NCI-H128 (cell line): ENCODE data around the gene AFAP1L2.

Source experiments
- DNase-seq: peaks from one replicate; lab custom pipeline; 2025; ENCODE audit not compliant: unreplicated experiment; lab: John Stamatoyannopoulos, UW

The AFAP1L2 gene

DNA sequence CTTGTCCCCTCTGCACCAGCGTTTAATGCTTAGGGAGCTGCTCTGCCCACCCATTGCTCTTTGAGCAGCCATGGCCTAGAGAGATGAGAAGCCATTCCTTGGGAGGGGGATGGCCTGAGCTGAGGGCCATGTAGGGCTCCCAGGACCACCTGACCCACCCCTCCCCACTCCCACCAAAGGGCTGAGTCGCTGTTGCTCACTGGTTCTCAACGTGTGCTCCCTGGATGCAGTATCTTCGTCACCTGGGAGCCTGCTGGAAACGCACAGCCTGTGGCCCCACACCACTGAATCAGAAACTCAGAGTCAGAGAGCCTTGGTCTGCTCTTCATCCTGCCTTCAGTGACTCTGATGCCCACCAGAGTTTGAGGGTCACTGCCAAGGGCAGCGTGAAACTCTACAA lies 128.2 kb downstream of the AFAP1L2 start:
- DNase-seq = no peak

GRCh38 chr10:114274616-114275453 lies 129.5 kb downstream of the AFAP1L2 start:
- no peak for DNase-seq

DNA sequence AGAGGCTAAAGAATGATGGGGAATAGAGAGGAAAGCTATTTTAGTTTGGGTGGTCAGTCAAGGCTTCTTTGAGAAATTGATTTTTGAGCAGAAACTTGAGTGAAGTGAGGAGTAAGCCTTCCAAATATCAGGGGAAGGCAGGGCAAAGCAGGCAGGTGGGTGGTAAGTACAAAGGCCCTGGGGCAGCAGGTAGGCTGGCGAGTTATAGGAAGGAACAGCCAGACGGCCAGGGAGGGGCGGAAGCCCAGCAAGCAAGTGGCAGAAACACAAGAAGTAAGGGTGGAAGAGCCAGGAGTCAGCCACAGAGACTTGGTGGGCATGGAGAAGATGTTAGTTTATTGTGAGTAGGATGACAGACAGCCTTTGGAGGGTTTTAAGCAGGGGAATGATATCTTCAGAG lies 130.4 kb downstream of the AFAP1L2 start:
- DNase-seq = no peak

- no peak for DNase-seq
Observed at GRCh38 chr10:114272696-114273095, 131.6 kb downstream of the AFAP1L2 start.

- DNase-seq = no peak
Observed at GRCh38 chr10:114271779-114272167, 132.5 kb downstream of the AFAP1L2 start.

DNA sequence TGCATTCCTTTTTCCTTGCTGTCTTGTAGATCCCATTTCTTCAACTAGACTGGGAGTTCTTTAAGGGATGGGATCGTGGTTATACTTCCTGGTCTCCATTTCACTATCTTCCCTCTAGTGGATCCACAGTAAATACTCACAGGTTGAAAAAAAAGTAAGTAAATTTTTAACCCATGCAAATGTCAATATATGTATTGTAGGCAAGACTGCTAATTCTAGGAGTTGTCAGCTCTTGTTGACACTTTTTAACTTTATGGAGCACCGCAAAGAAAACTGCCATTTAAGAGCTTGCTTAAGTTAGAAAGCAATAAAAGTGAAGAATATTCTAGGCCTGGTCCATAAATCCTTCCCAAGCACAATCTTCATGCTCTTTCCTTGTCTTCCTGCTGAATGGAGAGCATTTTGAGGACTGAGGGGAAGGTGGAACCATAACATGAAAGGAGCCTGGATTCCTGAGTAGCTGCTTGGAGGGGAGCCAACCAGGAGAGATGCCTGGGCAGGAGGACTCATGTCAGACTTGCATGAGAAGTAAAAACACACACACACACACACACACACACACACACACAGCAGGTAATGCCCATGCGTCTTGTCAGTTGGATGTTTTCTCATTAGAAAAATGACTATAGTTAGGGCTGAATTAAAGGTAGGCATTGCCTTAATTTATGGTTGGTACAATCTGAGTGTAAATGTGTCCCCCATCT lies 133.1 kb downstream of the AFAP1L2 start:
- DNase-seq = no peak

GRCh38 chr10:114266521-114266920 lies 137.8 kb downstream of the AFAP1L2 start:
- no peak for DNase-seq

DNA sequence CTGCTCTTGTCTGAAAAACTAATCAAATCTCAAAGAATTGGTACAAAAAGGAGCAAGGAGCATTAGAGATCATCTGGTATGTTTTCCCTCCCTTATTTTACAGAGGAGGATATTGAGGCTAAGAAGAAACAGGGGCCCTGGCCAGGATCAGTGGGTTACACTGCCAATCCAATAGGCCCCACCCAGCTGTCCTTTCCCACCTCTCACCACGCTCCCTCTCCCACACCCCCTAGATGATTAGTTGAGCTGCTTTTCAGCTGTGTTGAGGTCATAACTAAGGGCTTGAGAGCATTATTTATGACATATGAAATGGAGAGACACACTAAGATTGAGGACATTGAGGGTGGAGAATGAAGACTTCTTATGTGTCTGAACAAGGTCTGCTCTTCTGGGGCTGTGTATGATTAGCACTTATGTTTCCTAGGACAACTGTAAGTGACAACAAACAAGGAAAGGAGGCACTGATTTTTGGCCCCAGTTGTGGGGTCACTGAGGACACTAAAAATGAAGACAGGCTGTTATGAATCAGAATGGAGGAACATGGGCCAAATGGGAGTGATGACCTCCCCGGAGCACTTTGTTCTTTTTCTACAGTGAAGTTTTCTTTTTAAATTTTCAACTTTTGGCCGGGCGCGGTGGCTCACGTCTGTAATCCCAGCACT lies 138.8 kb downstream of the AFAP1L2 start:
- DNase-seq = no peak

DNA sequence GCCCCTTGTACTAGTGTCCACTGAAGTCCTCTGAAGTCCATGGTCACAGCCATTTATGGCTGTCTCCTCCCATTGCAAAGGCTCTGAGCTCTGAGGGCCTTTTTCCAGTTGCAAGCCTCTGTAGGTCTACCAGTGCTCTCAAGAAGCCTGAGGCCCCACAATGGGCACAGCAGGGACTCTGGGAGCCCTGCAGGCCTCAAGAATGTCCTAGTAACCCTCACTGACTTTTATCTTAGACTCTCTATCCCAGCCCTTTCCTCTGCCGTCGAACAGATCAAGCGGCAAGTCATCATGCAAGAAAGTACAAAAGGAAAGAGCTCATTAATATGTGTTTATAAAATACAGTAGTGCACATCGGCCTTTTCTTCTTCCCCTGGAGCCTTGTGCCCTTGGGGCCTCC lies 141.8 kb downstream of the AFAP1L2 start:
- DNase-seq = no peak

GRCh38 chr10:114261076-114261475 lies 143.2 kb downstream of the AFAP1L2 start:
- no peak for DNase-seq

DNA sequence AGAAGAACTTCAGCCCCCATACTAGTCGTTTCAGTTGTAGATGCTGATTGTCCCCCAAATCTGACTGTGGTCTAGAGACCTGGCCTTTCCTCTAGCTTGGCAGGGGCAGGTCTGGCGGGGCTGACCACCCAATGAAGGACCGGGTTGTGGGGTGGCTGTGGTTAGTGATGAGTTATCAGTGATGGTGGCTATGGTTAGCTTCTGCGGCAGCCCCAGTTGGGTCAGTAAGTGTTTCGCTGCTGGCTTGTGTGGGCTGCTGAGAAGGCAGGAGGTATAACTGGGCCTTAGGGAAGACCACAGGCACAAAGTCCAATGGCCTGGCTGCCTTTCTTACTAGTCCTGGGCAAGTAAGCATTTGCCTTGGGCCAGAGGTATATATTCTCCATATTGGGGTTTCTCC lies 143.9 kb downstream of the AFAP1L2 start:
- DNase-seq = no peak

DNA sequence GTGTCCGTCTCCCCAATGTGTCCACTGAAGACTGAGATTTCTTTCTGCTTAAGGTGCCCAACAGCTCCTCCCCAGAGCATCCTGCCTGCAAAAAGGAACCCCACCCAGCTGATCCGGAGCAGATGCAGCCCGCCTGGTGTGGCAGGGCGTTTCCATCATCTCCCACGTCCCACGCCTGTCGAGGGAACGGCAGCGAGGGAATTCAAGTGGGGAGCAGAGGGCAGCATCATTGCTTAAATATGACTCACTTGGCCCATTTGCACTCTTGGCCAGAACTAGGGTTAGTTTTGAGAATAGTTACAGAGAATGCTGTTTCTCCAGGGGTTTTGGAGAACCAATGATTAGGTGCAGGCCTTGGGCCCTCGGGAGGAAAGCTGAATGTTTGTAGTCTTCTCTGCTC lies 144.5 kb downstream of the AFAP1L2 start:
- DNase-seq = no peak

DNA sequence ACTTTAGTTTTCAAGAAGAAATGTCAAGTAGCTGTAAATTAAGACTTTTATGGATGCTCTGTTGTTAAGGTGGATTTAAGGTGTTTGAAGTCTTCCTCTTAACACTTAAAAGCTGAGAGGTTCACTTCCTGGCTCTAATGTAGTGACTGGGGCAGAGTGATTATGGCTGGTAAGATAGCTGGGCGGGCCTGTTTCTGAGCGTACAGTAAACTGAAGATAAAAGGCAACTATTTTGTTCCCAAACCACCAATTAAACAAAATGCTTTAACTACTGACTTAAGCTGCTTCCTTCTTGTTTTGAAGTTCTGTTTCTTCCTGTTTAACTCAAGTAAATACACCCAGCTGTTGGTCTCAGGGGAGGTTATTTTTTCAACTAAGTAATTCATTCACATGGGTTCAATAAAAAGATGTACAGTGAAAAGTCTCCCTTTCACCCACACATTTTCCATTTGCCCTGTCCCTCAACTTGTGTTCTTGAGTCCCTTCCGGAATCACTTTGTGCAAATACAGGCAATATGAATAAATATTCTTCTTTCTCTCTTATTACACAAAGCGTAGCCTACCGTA lies 145.9 kb downstream of the AFAP1L2 start:
- DNase-seq = no peak

DNA sequence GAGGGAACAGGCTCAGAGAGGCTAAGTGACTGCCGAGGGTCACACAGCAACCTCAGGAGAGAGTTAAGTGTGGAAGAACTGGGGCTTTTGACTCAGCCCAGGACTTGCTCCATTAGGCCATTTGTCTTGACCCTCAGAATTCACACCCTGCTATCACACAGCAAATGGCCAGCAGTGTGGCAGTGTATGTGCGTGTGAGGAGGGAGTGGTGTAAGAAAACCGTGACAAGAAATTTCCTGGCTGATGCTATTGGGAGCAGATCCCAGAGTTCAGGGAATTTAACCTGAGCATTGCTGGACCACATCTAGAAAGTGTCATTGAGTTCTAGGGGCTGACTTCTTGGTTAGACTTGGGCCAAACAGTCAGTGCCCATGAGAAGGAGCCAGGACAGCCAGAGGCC lies 146.8 kb downstream of the AFAP1L2 start:
- no peak for DNase-seq

DNA sequence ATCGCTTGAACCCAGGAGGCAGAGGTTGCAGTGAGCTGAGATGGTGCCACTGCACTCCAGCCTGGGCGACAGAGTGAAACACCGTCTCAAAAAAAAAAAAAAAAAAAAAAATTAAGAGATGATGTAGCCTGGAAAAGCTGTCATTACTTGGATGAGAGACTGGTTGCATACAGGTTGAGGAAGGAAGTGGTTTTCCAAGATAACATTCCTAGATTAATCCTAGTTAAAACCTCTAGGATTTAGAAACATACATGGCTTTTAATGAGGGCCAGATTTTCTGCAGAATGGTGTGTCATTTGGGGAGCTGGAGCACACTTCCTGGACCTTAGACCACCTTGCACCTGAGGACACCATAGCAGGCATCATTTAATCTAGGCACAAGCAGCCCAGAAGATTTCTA lies 147.5 kb downstream of the AFAP1L2 start:
- DNase-seq = no peak

GRCh38 chr10:114256008-114256765 lies 148.1 kb downstream of the AFAP1L2 start:
- no peak for DNase-seq

- no peak for DNase-seq
Observed at GRCh38 chr10:114255227-114255626, 149.1 kb downstream of the AFAP1L2 start.

GRCh38 chr10:114252883-114253282 lies 151.4 kb downstream of the AFAP1L2 start:
- DNase-seq = no peak

- no peak for DNase-seq
Observed at GRCh38 chr10:114252092-114252491, 152.2 kb downstream of the AFAP1L2 start.

GRCh38 chr10:114250716-114251115 lies 153.6 kb downstream of the AFAP1L2 start:
- DNase-seq = no peak

GRCh38 chr10:114250236-114250635 lies 154.1 kb downstream of the AFAP1L2 start:
- no peak for DNase-seq
